Epithelial cell of esophagus (primary cell): ENCODE results near the gene TMEM204.

Experiments
- DNase-seq: peaks from one replicate; pipeline ENCODE4 v3.0.0; 2010; ENCODE audit warnings: low read depth
- H3K4me3 ChIP-seq: 2 replicates; pipeline ENCODE4 v1.5.1; 2011; ENCODE audit warnings: mild to moderate bottlenecking, low read length, control low read depth
- CTCF ChIP-seq: IDR thresholded peaks from 2 replicates; pipeline ENCODE4 v1.5.1; 2011; ENCODE audit warnings: low read depth, mild to moderate bottlenecking, low read length, control low read depth, inconsistent platforms; ENCODE audit not compliant: insufficient read depth; ENCODE audit errors: missing control alignments

TMEM204 gene

GRCh38 chr16:1534021-1535020, 855 bp downstream of the TMEM204 start:
- TF ChIP-seq CTCF: no peak
- no peak for DNase-seq
- no peak overlapping the region for H3K4me3 ChIP-seq

GRCh38 chr16:1535391-1536291, 2.2 kb downstream of the TMEM204 start:
- no peak for TF ChIP-seq CTCF
- no peak overlapping the region for H3K4me3 ChIP-seq
- DNase-seq: no peak

GRCh38 chr16:1536601-1537000, 3.1 kb downstream of the TMEM204 start:
- no peak for TF ChIP-seq CTCF
- DNase-seq: no peak
- no peak overlapping the region for H3K4me3 ChIP-seq

- H3K4me3 ChIP-seq: no peak overlapping the region
- no peak for TF ChIP-seq CTCF
- no peak for DNase-seq
These were observed 3.7 kb downstream of the TMEM204 start for GRCh38 chr16:1537138-1537577.

- DNase-seq: no peak
- H3K4me3 ChIP-seq: no peak overlapping the region
These were observed 4.4 kb downstream of the TMEM204 start for GRCh38 chr16:1537763-1538289.

More at GRCh38 chr16:1537763-1538289, 4.4 kb downstream of the TMEM204 start:
- TF ChIP-seq CTCF: no peak
